GM12878 (cell line): ENCODE data around the gene SYT1. TPM values are rescaled to one million over a fixed set of nuclear protein-coding genes. Genes with fewer than 3 reads are reported as not detected.

Experiments used
- ATAC-seq: fragments of 200-7000 bp; cut with Tn5 transposase; 3 replicates; pipeline ENCODE4 v1.9.1; 2020; ENCODE audit warnings: mild to moderate bottlenecking, moderate library complexity
- BruUV-seq: library from RNA; stranded (reverse); fragments of 400-500 nt; replicated peaks from 2 replicates; lab custom pipeline; 2021; lab: Mats Ljungman, UMichigan
- CTCF ChIA-PET: fragments of 300-600 bp; sonication (Branson Sonifier 250); formaldehyde crosslinking; extraction: SDS; loops from one replicate; lab custom pipeline; 2021; ENCODE audit warnings: inconsistent platforms; lab: Yijun Ruan, JAX
- POLR2A ChIA-PET: fragments of 350-600 bp; formaldehyde crosslinking; extraction: SDS; loops from one replicate; lab custom pipeline; 2021; ENCODE audit warnings: inconsistent platforms; lab: Charles Lee
- RAD21 ChIA-PET: fragments of 300-600 bp; sonication (Branson Sonifier 250); formaldehyde crosslinking; loops from one replicate; lab custom pipeline; 2023; ENCODE audit warnings: antibody characterized with exemption; ENCODE audit not compliant: unreplicated experiment; lab: Charles Lee
- SMC1A ChIA-PET: fragments of 300-600 bp; sonication (Branson Sonifier 250); formaldehyde crosslinking; loops from one replicate; lab custom pipeline; 2023; ENCODE audit not compliant: unreplicated experiment, uncharacterized antibody; lab: Charles Lee
- DNase-seq: peaks from one replicate; pipeline ENCODE4 v3.0.0-alpha.2; 2011; ENCODE audit warnings: low read depth, low spot score
- FAIRE-seq: peaks from 3 replicates; lab custom pipeline; 2011; peaks lifted over from hg19 to GRCh38; lab: Jason Lieb, UNC
- H2AFZ ChIP-seq: 2 replicates; pipeline ENCODE4 v1.6.0; 2011; ENCODE audit warnings: low read depth, low read length, control low read depth; ENCODE audit not compliant: control insufficient read depth
- H3K27ac ChIP-seq: 2 replicates; pipeline ENCODE4 v1.5.1; 2011; ENCODE audit warnings: control low read depth; ENCODE audit not compliant: control insufficient read depth, insufficient read depth
- H3K27me3 ChIP-seq, 2 experiments: replicated peaks in 1 of 2; 2 replicates each; pipeline versions ENCODE4 v1.6.0 to v1.6.1; 2011; ENCODE audit warnings: low read length in 1 of 2; ENCODE audit not compliant: control insufficient read depth in 2 of 2, insufficient read depth in 2 of 2
- H3K36me3 ChIP-seq, 2 experiments: 2 replicates each; pipeline ENCODE4 v1.5.1; 2011; ENCODE audit warnings: low read length in 1 of 2; ENCODE audit not compliant: control insufficient read depth in 2 of 2, insufficient read depth in 2 of 2
- H3K4me1 ChIP-seq: 2 replicates; pipeline ENCODE4 v1.6.1; 2011; ENCODE audit warnings: mild to moderate bottlenecking, low read length, moderate library complexity, mixed read lengths; ENCODE audit not compliant: control insufficient read depth, insufficient read depth
- H3K4me2 ChIP-seq: 2 replicates; pipeline ENCODE4 v1.6.0; 2011; ENCODE audit warnings: control low read depth; ENCODE audit not compliant: control insufficient read depth, insufficient read depth
- H3K4me3 ChIP-seq: fragments of 200-600 bp; sonication (generic); 2 replicates; pipeline ENCODE4 v1.5.1; 2016
- H3K79me2 ChIP-seq: 2 replicates; pipeline ENCODE4 v1.6.0; 2011; ENCODE audit warnings: low read length; ENCODE audit not compliant: control insufficient read depth, insufficient read depth
- H3K9ac ChIP-seq: 2 replicates; pipeline ENCODE4 v1.8.0; 2011; ENCODE audit warnings: low read length, control low read depth, mixed read lengths; ENCODE audit not compliant: control insufficient read depth, insufficient read depth
- H3K9me3 ChIP-seq: replicated peaks from 3 replicates; pipeline ENCODE4 v1.5.1; 2011; ENCODE audit warnings: mild to moderate bottlenecking, low read length; ENCODE audit not compliant: control insufficient read depth, insufficient read depth
- H4K20me1 ChIP-seq: 2 replicates; pipeline ENCODE4 v1.6.0; 2011; ENCODE audit not compliant: control insufficient read depth, insufficient read depth
- CHD4 ChIP-seq: fragments of 200-600 bp; sonication (generic); IDR thresholded peaks from 2 replicates; pipeline ENCODE4 v1.6.1; 2016; ENCODE audit warnings: mild to moderate bottlenecking
- ETV6 ChIP-seq, 2 experiments: fragments of 450-650 bp in 1 of 2; IDR thresholded peaks in 1 of 2; conservative IDR thresholded peaks in 1 of 2; 2 replicates each; pipeline ENCODE4 v1.6.1; 2014; ENCODE audit warnings: antibody characterized with exemption in 1 of 2, borderline replicate concordance in 1 of 2, low read depth in 1 of 2, mild to moderate bottlenecking in 1 of 2, moderate library complexity in 1 of 2
- EZH2 ChIP-seq: IDR thresholded peaks from 2 replicates; pipeline ENCODE4 v1.6.1; 2012; ENCODE audit warnings: low read depth, mild to moderate bottlenecking, control low read depth, inconsistent platforms, low read length, borderline replicate concordance; ENCODE audit not compliant: control insufficient read depth
- GABPA ChIP-seq: IDR thresholded peaks from 2 replicates; pipeline ENCODE4 v1.6.1; 2014; ENCODE audit warnings: antibody characterized with exemption, low read depth, mild to moderate bottlenecking, inconsistent platforms
- HCFC1 ChIP-seq: fragments of 150-350 bp; IDR thresholded peaks from 2 replicates; pipeline ENCODE4 v1.6.1; 2014; ENCODE audit warnings: low read length
- JUND ChIP-seq: IDR thresholded peaks from 2 replicates; pipeline ENCODE4 v1.6.1; 2012; ENCODE audit warnings: low read depth, mild to moderate bottlenecking, low read length, improper control_type of control experiment, moderate library complexity
- MYC ChIP-seq: IDR thresholded peaks from 2 replicates; pipeline ENCODE4 v1.6.1; 2011; ENCODE audit warnings: mild to moderate bottlenecking, low read length, moderate library complexity, inconsistent platforms; ENCODE audit not compliant: insufficient read depth, insufficient replicate concordance, insufficient read length, severe bottlenecking
- NFYB ChIP-seq: IDR thresholded peaks from 2 replicates; pipeline ENCODE4 v1.6.1; 2011; ENCODE audit warnings: low read depth, mild to moderate bottlenecking, low read length, improper control_type of control experiment, moderate library complexity; ENCODE audit not compliant: insufficient read depth
- RUNX3 ChIP-seq: IDR thresholded peaks from 2 replicates; pipeline ENCODE4 v1.6.1; 2012; ENCODE audit warnings: low read length, inconsistent platforms
- SREBF1 ChIP-seq: IDR thresholded peaks from 2 replicates; pipeline ENCODE4 v1.6.1; 2012; ENCODE audit warnings: mild to moderate bottlenecking, low read length
- ZNF217 ChIP-seq: fragments of 450-650 bp; IDR thresholded peaks from 2 replicates; pipeline ENCODE4 v1.6.1; 2017; ENCODE audit warnings: antibody characterized with exemption, mild to moderate bottlenecking
- in situ Hi-C: fragments of 300-500 bp; cut with MboI; formaldehyde crosslinking; loops from 9 replicates; pipeline ENCODE4 v1.14.3; 2018; ENCODE audit warnings: mixed read lengths
- intact Hi-C: fragments of 100-400 bp; cut with micrococcal nuclease; formaldehyde crosslinking; loops from one replicate; pipeline ENCODE4 v1.14.2; 2022; ENCODE audit not compliant: unreplicated experiment
- polyA plus RNA-seq, 11 experiments: library from polyadenylated mRNA; depleted of rRNA in 4 of 11; unstranded in 6 of 11; stranded (reverse) in 5 of 11; fragments of >200 nt; fragmentation: Nextera tagmentation in 4 of 11; fragmentation: Illumina TruSeq in 1 of 11; extraction: Ambion mirVana in 4 of 11; extraction: Trizol in 1 of 11; gene quantifications; 1 replicate in 1 of 11; 2 replicates in 10 of 11; pipeline versions ENCODE4 v1.2.1 to v1.2.3, GENCODE V29; 2011 to 2016; ENCODE audit warnings: inconsistent platforms in 2 of 11, missing spikeins in 2 of 11, low read depth in 1 of 11
- total RNA-seq, 4 experiments: library from RNA; depleted of rRNA in 3 of 4; stranded (reverse); fragments of >200 nt in 3 of 4; fragmentation: Illumina TruSeq in 1 of 4; extraction: Trizol in 1 of 4; gene quantifications; 2 replicates each; pipeline versions ENCODE4 v1.2.1 to v1.2.3, GENCODE V29; 2013 to 2021
- TF ChIP-seq, protein P1 (sequence below): fragments of 450-650 bp; IDR thresholded peaks from 2 replicates; pipeline ENCODE4 v1.6.1; 2018; ENCODE audit warnings: mild to moderate bottlenecking, low read depth, moderate library complexity; ENCODE audit not compliant: partially characterized antibody
- TF ChIP-seq, protein P2 (sequence below): IDR thresholded peaks from 2 replicates; pipeline ENCODE4 v1.6.1; 2012; ENCODE audit warnings: low read length, inconsistent platforms
- TF ChIP-seq, protein P3 (sequence below): fragments of 450-650 bp; IDR thresholded peaks from 2 replicates; pipeline ENCODE4 v1.6.1; 2016; ENCODE audit warnings: mild to moderate bottlenecking

Gene SYT1
- total and polyA plus RNA-seq, 10 of the 15 experiments (the other 5 are each of a cell fraction or from before 2014, with no cell fraction given): 0.10 to 0.28 TPM; not detected in 8

DNA sequence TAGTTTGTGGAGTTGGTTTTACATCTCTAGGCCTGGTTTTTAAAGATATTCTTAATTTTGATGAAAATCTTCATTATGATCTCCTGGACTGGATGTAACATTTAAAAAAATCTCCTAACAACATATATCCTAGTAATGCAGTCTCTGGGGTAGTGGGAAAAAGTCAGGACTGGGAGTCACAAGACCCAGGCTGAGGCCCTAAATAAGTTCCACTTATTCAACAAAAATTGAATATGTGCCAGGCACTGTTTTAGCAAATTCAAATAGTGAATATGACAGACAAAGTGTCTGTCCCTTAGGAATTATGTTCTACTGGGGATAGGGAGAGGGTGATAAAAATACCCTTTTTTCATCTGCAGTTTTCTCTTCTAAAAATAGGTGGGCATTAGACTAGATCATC, 577.8 kb downstream of the SYT1 start:
- no peak for DNase-seq
- RAD21 ChIA-PET: no interaction called here
- no peak overlapping the region for H3K4me3 ChIP-seq
- no peaks in the 10 kb centered on the region for H3K36me3 ChIP-seq
- POLR2A ChIA-PET: no interaction called here
- in situ Hi-C loops: no loop called here
- no peak overlapping the region for H2AFZ ChIP-seq
- H3K79me2 ChIP-seq: no peaks in the 10 kb centered on the region
- TF ChIP-seq, protein P1, sequence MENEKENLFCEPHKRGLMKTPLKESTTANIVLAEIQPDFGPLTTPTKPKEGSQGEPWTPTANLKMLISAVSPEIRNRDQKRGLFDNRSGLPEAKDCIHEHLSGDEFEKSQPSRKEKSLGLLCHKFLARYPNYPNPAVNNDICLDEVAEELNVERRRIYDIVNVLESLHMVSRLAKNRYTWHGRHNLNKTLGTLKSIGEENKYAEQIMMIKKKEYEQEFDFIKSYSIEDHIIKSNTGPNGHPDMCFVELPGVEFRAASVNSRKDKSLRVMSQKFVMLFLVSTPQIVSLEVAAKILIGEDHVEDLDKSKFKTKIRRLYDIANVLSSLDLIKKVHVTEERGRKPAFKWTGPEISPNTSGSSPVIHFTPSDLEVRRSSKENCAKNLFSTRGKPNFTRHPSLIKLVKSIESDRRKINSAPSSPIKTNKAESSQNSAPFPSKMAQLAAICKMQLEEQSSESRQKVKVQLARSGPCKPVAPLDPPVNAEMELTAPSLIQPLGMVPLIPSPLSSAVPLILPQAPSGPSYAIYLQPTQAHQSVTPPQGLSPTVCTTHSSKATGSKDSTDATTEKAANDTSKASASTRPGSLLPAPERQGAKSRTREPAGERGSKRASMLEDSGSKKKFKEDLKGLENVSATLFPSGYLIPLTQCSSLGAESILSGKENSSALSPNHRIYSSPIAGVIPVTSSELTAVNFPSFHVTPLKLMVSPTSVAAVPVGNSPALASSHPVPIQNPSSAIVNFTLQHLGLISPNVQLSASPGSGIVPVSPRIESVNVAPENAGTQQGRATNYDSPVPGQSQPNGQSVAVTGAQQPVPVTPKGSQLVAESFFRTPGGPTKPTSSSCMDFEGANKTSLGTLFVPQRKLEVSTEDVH: no peak
- no peak for TF ChIP-seq GABPA
- ATAC-seq: no peak
- H3K27me3 ChIP-seq: no peaks in the 10 kb centered on the region
- no TSS peak for BruUV-seq
- no peak overlapping the region for H3K4me2 ChIP-seq
- SMC1A ChIA-PET: no interaction called here
- no peak for FAIRE-seq
- H3K9ac ChIP-seq: no peak overlapping the region
- intact Hi-C loops: no loop called here
- CTCF ChIA-PET: no interaction called here
- H3K4me1 ChIP-seq: no peaks in the 10 kb centered on the region
- no peak overlapping the region for H3K27ac ChIP-seq
- H4K20me1 ChIP-seq: no peaks in the 10 kb centered on the region
- H3K9me3 ChIP-seq: no peaks in the 10 kb centered on the region

DNA sequence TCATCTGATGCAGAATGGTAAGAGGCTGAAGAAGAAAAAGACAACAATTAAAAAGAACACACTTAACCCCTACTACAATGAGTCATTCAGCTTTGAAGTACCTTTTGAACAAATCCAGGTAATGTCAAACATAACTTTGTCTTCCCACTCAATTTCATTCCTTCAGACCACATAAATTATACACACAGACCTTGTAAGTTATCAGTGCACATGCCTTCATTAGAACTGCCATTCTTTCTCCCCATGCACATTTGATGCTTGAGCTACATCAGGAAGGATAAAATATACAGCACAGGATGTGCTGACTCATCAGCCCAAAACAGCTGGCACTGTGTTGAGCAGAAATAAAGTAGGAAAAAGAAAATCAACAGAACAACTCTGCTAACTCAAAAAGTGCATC, 579.5 kb downstream of the SYT1 start:
- FAIRE-seq: no peak
- no peak overlapping the region for H3K4me2 ChIP-seq
- SMC1A ChIA-PET: interaction anchor here (1.1 kb wide), 1 partner anchor 24 kb away, joined by 3 read pairs; no protein-coding TSS in a partner anchor
- DNase-seq: no peak
- no peak overlapping the region for H3K27ac ChIP-seq
- intact Hi-C loops: no loop called here
- H2AFZ ChIP-seq: no peak overlapping the region
- RAD21 ChIA-PET: no interaction called here
- no peaks in the 10 kb centered on the region for H3K79me2 ChIP-seq
- no peak overlapping the region for H3K9ac ChIP-seq
- CTCF ChIA-PET: interaction anchor here (0.5 kb wide), 1 partner anchor 334 kb away, joined by 4 read pairs; no protein-coding TSS in a partner anchor
- H3K9me3 ChIP-seq: no peaks in the 10 kb centered on the region
- H3K27me3 ChIP-seq: no peaks in the 10 kb centered on the region
- no peaks in the 10 kb centered on the region for H4K20me1 ChIP-seq
- no TSS peak for BruUV-seq
- POLR2A ChIA-PET: no interaction called here
- no peaks in the 10 kb centered on the region for H3K36me3 ChIP-seq
- no peak for ATAC-seq
- H3K4me1 ChIP-seq: no peaks in the 10 kb centered on the region
- in situ Hi-C loops: no loop called here
- H3K4me3 ChIP-seq: no peak overlapping the region
- TF ChIP-seq NFYB (no peak), HCFC1 (no peak), ZNF217 (no peak), SREBF1 (no peak), CHD4 (no peak), RUNX3 (no peak), JUND (no peak), ETV6 (conservative IDR thresholded peaks at IDR 0.05 in 1 of 2, IDR thresholded peaks at IDR 0.05 in 1 of 2; ENCODE audit: borderline replicate concordance in 1 of 2, low read depth in 1 of 2) (no peak), EZH2 (no peak), MYC (no peak)
- TF ChIP-seq, protein P2, sequence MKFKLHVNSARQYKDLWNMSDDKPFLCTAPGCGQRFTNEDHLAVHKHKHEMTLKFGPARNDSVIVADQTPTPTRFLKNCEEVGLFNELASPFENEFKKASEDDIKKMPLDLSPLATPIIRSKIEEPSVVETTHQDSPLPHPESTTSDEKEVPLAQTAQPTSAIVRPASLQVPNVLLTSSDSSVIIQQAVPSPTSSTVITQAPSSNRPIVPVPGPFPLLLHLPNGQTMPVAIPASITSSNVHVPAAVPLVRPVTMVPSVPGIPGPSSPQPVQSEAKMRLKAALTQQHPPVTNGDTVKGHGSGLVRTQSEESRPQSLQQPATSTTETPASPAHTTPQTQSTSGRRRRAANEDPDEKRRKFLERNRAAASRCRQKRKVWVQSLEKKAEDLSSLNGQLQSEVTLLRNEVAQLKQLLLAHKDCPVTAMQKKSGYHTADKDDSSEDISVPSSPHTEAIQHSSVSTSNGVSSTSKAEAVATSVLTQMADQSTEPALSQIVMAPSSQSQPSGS: no peak
- TF ChIP-seq, protein P3, sequence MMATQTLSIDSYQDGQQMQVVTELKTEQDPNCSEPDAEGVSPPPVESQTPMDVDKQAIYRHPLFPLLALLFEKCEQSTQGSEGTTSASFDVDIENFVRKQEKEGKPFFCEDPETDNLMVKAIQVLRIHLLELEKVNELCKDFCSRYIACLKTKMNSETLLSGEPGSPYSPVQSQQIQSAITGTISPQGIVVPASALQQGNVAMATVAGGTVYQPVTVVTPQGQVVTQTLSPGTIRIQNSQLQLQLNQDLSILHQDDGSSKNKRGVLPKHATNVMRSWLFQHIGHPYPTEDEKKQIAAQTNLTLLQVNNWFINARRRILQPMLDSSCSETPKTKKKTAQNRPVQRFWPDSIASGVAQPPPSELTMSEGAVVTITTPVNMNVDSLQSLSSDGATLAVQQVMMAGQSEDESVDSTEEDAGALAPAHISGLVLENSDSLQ: no peak
